K562 (cell line): ENCODE results near the gene ORC4. TPM values are rescaled to one million over a fixed set of nuclear protein-coding genes. Genes with fewer than 3 reads are reported as not detected.

ENCODE experiments used
- ARID1B ChIP-seq: fragments of 450-650 bp; IDR thresholded peaks from 2 replicates; pipeline ENCODE4 v1.6.1; 2016; ENCODE audit warnings: antibody characterized with exemption, mild to moderate bottlenecking, inconsistent platforms
- E2F4 ChIP-seq: sonication (generic); formaldehyde crosslinking; IDR thresholded peaks from 2 replicates; pipeline ENCODE4 v1.8.0; 2022; ENCODE audit warnings: mild to moderate bottlenecking, low read depth, missing genetic modification reagents
- EP300 ChIP-seq: IDR thresholded peaks from 2 replicates; pipeline ENCODE4 v1.6.1; 2012; ENCODE audit warnings: low read length, improper control_type of control experiment
- GTF2B ChIP-seq: IDR thresholded peaks from 2 replicates; pipeline ENCODE4 v1.6.1; 2011; ENCODE audit not compliant: insufficient read length; ENCODE audit errors: extremely low read depth
- NR4A1 ChIP-seq, 2 experiments: fragments of 250-450 bp in 1 of 2; fragments of 450-650 bp in 1 of 2; sonication (Bioruptor Pico) in 1 of 2; IDR thresholded peaks; 2 replicates each; pipeline versions ENCODE4 v1.4.0 to v1.6.1; 2016 to 2020; ENCODE audit warnings: mild to moderate bottlenecking in 2 of 2, missing compliant biosample characterization in 1 of 2, missing genetic modification characterization in 1 of 2, moderate library complexity in 1 of 2
- NRF1 ChIP-seq, 2 experiments: fragments of 450-650 bp; IDR thresholded peaks in 1 of 2; conservative IDR thresholded peaks in 1 of 2; 2 replicates each; pipeline ENCODE4 v1.6.1; 2014; ENCODE audit warnings: mild to moderate bottlenecking in 2 of 2
- RBBP5 ChIP-seq: fragments of 200-600 bp; sonication (generic); IDR thresholded peaks from 2 replicates; pipeline ENCODE4 v1.6.1; 2012; ENCODE audit warnings: borderline replicate concordance, mild to moderate bottlenecking, low read length, control low read depth, inconsistent platforms; ENCODE audit not compliant: insufficient read depth, poor library complexity, severe bottlenecking
- SPI1 ChIP-seq: IDR thresholded peaks from 2 replicates; pipeline ENCODE4 v1.6.1; 2011; ENCODE audit warnings: low read depth, low read length, control low read depth, borderline replicate concordance
- TAF7 ChIP-seq: fragments of 450-650 bp; IDR thresholded peaks from 2 replicates; pipeline ENCODE4 v1.6.1; 2016; ENCODE audit warnings: missing genetic modification characterization, missing compliant biosample characterization
- ZBTB40 ChIP-seq, 2 experiments: fragments of 450-650 bp in 1 of 2; sonication (generic) in 1 of 2; formaldehyde crosslinking in 1 of 2; IDR thresholded peaks; 2 replicates each; pipeline versions ENCODE4 v1.7.1 to v1.9.0; 2016 to 2022; ENCODE audit warnings: inconsistent platforms in 1 of 2, mild to moderate bottlenecking in 1 of 2, missing genetic modification reagents in 1 of 2
- ZNF511 ChIP-seq: sonication (generic); formaldehyde crosslinking; IDR thresholded peaks from 2 replicates; pipeline ENCODE4 v1.8.0; 2022; ENCODE audit warnings: mild to moderate bottlenecking, missing genetic modification reagents
- ZNF551 ChIP-seq: fragments of 250-450 bp; sonication (Bioruptor Pico); IDR thresholded peaks from 2 replicates; pipeline ENCODE4 v1.5.0; 2021; ENCODE audit warnings: mild to moderate bottlenecking, moderate library complexity
- ZNF77 ChIP-seq: fragments of 250-450 bp; sonication (Bioruptor Pico); IDR thresholded peaks from 2 replicates; pipeline ENCODE4 v1.5.0; 2020
- polyA plus RNA-seq, 8 experiments: library from polyadenylated mRNA; depleted of rRNA in 4 of 8; stranded (reverse) in 5 of 8; unstranded in 3 of 8; fragments of >200 nt; fragmentation: Nextera tagmentation in 2 of 8; fragmentation: Illumina TruSeq in 1 of 8; extraction: Ambion mirVana in 2 of 8; extraction: Trizol in 1 of 8; gene quantifications; 2 replicates each; pipeline versions ENCODE4 v1.2.1 to v1.2.3, GENCODE V29; 2011 to 2014; ENCODE audit warnings: inconsistent platforms in 1 of 8, missing spikeins in 1 of 8
- total RNA-seq, 7 experiments: library from RNA; depleted of rRNA in 6 of 7; stranded (reverse); fragments of >200 nt in 6 of 7; fragmentation: Illumina TruSeq in 2 of 7; extraction: Trizol in 2 of 7; gene quantifications; 2 replicates each; pipeline versions ENCODE4 v1.2.1 to v1.2.3, GENCODE V29; 2011 to 2021; ENCODE audit warnings: low replicate concordance in 1 of 7

ORC4 gene
- total and polyA plus RNA-seq, 9 of the 15 experiments (the other 6 are each of a cell fraction or from before 2014, with no cell fraction given), result 58.6 to 100 (median 70.5) TPM

GRCh38 chr2:148020111-148021058 is at the start of gene ORC4 (continued):
- peak; percentile 91 for TF ChIP-seq RBBP5
- TF ChIP-seq EP300, result peak; percentile 49; the same call in 1 of the 2 replicates
- TF ChIP-seq GTF2B, result peak; percentile 50
- TF ChIP-seq ARID1B, result peak; percentile 64
- TF ChIP-seq ZBTB40 (IDR thresholded peaks at IDR 0.05), result peak; percentile 96
- no peak for TF ChIP-seq ZBTB40 (CRISPR knock-in tag; IDR thresholded peaks at IDR 0.05)
- TF ChIP-seq ZNF511, result 0 out of 2 replicates have a peak, but pooled peaks have one; percentile 83
- peak; percentile 30; the same call in 1 of the 2 replicates for TF ChIP-seq E2F4 (CRISPR knock-in tag)
- peak; percentile 85 for TF ChIP-seq SPI1
- 0 out of 2 replicates have a peak, but pooled peaks have one; percentile 38 for TF ChIP-seq NR4A1 (CRISPR knock-in tag; IDR thresholded peaks at IDR 0.05)
- no peak for TF ChIP-seq NR4A1 (tag; IDR thresholded peaks at IDR 0.05)
- 0 out of 2 replicates have a peak, but pooled peaks have one; percentile 37 for TF ChIP-seq TAF7 (tag)
- TF ChIP-seq ZNF77 (CRISPR knock-in tag), result no peak
- no peak for TF ChIP-seq ZNF551 (CRISPR knock-in tag)
- TF ChIP-seq NRF1 (conservative IDR thresholded peaks at IDR 0.05 in 1 of 2, IDR thresholded peaks at IDR 0.05 in 1 of 2), result peak; percentile 91 to 92
